Ovary (tissue), 9 donors: ENCODE measurements around the gene DDX20. TPM values are rescaled to one million over a fixed set of nuclear protein-coding genes. Genes with fewer than 3 reads are reported as not detected.

ENCODE experiments used
- DNase-seq, 5 donors: peaks; one replicate each; pipeline ENCODE4 v3.0.0-alpha.2; 2019 to 2020
- H3K27ac ChIP-seq, 2 donors: fragments of 200-600 bp; one replicate each; pipeline versions ENCODE4 v1.5.1 to v1.8.0; 2019 to 2022
- H3K27me3 ChIP-seq: fragments of 200-600 bp; one replicate; pipeline ENCODE4 v1.8.0; 2022
- H3K36me3 ChIP-seq: fragments of 200-600 bp; sonication (generic); one replicate; pipeline ENCODE4 v1.5.1; 2019
- H3K4me1 ChIP-seq: one replicate; pipeline ENCODE4 v1.8.1; 2013; ENCODE audit warnings: mild to moderate bottlenecking, moderate library complexity; ENCODE audit not compliant: insufficient read depth
- H3K4me3 ChIP-seq: fragments of 200-600 bp; sonication (generic); one replicate; pipeline ENCODE4 v1.5.1; 2017
- H3K9me3 ChIP-seq, 2 donors: fragments of 200-600 bp in 1 of 2; sonication (generic) in 1 of 2; one replicate each; pipeline versions ENCODE4 v1.5.1 to v1.8.1; 2013 to 2019; ENCODE audit warnings: mild to moderate bottlenecking in 1 of 2, moderate library complexity in 1 of 2
- EP300 ChIP-seq: sonication (generic); formaldehyde crosslinking; IDR thresholded peaks from one replicate; pipeline ENCODE4 v1.6.1; 2017; ENCODE audit warnings: antibody characterized with exemption
- POLR2A ChIP-seq: fragments of 450-650 bp; IDR thresholded peaks from one replicate; pipeline ENCODE4 v1.6.1; 2017; ENCODE audit warnings: antibody characterized with exemption, mild to moderate bottlenecking, moderate library complexity
- WGBS, 3 donors: extraction: QIAGEN DNeasy Blood & Tissue Kit in 1 of 3; methylation state at CpG; one replicate each; pipeline versions ENCODE4 v1.1.5 to v1.1.7; 2013 to 2017; 5-methylcytosine and 5-hydroxymethylcytosine counted together
- intact Hi-C, 4 donors: fragments of 100-400 bp; cut with DNase I; formaldehyde crosslinking; loops; one replicate each; pipeline versions ENCODE4 v1.11.0 to v1.15.1; 2022 to 2023
- polyA plus RNA-seq, 2 donors: library from polyadenylated mRNA; stranded (reverse); fragments of 200-250 nt in 1 of 2; fragments of 350-450 nt in 1 of 2; fragmentation: Illumina TruSeq in 1 of 2; extraction: RNeasy Lipid Tissue Mini Kit (QIAGEN cat#74804) in 1 of 2; gene quantifications; one replicate each; pipeline ENCODE4 v1.2.3, GENCODE V29; 2013 to 2014
- total RNA-seq, 7 donors: library from RNA; depleted of rRNA in 2 of 7; stranded (reverse); fragments of >200 nt in 2 of 7; fragmentation: NEBNext Ultra II Directional in 3 of 7; extraction: Animal tissue kit (Norgen Biotek cat#: 25700) in 3 of 7; gene quantifications; one replicate each; pipeline versions ENCODE4 v1.1.0 to v1.2.4, GENCODE V29; 2016 to 2023
- TF ChIP-seq, protein P1 (sequence below), 3 donors: fragments of 450-650 bp in 2 of 3; fragments of 200-600 bp in 1 of 3; IDR thresholded peaks; one replicate each; pipeline versions ENCODE4 v1.5.1 to v1.8.0; 2016 to 2022; ENCODE audit warnings: antibody characterized with exemption in 3 of 3, mild to moderate bottlenecking in 1 of 3
- donor health status: DM: no; HTN: no; CAD: no; lungs with moderate emphysema.
- donor health status: DM: no; HTN: no; CAD: no.
- donor health status: Bipolar disorder and iron deficiency.
- donor health status: DM: yes; HTN: yes; CAD: no.
- donor health status: DM: no; HTN: no; CAD: no.
- donor health status: DM: yes; HTN: yes; CAD: no.

Gene DDX20
- total and polyA plus RNA-seq, 9 donors = 7.3 to 26.9 (median 11.8) TPM

DNA sequence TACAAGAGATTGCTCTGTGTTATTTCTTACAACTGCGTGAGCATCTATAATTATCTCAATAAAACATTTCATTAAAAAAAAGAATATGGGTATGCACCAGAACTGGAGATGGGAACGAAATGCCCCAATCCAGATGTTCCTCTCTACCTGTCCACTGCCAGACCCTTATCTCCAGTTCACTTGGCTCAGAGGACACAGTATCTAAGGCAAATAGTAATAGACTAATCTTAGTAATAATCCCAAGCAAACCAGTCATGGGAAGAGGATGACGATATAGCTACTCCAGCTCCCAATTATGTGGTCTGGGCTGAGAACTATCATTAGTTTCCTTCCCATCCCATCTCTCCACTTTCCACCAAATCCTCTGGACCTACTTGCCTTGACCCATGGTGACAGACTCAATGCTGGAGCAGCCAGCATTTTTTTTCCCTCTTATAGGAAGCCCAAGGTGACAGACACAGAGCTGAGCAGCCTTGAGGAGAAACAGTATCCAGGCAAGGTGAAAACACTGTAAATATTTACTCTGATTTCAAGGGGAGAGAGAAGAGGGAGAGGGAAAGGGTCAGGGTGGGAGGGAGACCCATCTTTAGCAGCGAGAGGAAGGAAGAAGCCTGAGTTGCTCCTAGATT lies 28.7 kb downstream of the DDX20 start:
- intact Hi-C loops = no loop called here
- no peaks in the 10 kb centered on the region for H3K4me1 ChIP-seq

DNA sequence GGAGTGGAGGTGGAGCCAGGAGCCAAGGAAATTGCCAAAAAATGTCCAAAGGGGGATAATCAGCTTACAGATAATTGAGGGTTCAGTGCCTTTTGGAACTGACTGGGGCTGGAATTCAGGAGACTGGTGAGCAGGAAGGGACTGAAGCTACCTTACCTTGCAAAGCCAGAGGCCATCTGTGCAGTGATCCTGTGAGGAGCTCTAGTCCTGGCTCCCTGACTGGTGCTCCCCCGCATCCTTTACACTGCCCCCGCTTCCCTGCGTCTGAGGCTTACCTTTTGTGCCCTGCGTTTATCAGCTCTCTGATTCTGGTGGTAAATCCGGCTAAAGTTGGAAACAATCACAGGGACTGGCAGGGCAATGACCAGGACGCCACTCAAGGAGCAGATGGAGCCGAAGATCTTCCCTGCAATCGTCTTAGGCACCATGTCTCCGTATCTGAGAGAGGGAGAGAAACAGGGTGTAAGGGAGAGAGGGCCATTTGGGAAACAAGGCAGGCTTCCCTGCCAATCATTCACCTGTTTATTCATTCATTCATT lies 31.0 kb downstream of the DDX20 start:
- intact Hi-C loops = no loop called here
- H3K27me3 ChIP-seq = no peaks in the 10 kb centered on the region
- H3K9me3 ChIP-seq = no peaks in the 10 kb centered on the region
- no peaks in the 10 kb centered on the region for H3K36me3 ChIP-seq
- TF ChIP-seq, protein P1, sequence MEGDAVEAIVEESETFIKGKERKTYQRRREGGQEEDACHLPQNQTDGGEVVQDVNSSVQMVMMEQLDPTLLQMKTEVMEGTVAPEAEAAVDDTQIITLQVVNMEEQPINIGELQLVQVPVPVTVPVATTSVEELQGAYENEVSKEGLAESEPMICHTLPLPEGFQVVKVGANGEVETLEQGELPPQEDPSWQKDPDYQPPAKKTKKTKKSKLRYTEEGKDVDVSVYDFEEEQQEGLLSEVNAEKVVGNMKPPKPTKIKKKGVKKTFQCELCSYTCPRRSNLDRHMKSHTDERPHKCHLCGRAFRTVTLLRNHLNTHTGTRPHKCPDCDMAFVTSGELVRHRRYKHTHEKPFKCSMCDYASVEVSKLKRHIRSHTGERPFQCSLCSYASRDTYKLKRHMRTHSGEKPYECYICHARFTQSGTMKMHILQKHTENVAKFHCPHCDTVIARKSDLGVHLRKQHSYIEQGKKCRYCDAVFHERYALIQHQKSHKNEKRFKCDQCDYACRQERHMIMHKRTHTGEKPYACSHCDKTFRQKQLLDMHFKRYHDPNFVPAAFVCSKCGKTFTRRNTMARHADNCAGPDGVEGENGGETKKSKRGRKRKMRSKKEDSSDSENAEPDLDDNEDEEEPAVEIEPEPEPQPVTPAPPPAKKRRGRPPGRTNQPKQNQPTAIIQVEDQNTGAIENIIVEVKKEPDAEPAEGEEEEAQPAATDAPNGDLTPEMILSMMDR (IDR thresholded peaks at IDR 0.05) = no peak
- TF ChIP-seq POLR2A (no peak), EP300 (no peak)
- no peaks in the 10 kb centered on the region for H3K4me1 ChIP-seq
- 46 to 59% (median 49%) methylated on average over 9 of the region's 9 CpGs for WGBS, 3 donors
- H3K27ac ChIP-seq = no peak overlapping the region
- no peak for DNase-seq
- no peak overlapping the region for H3K4me3 ChIP-seq

More for the DNA sequence above, 28.7 kb downstream of the DDX20 start:
- Histone ChIP-seq H3K27ac (no peak overlapping the region), H3K27me3 (no peaks in the 10 kb centered on the region), H3K9me3 (no peaks in the 10 kb centered on the region), H3K36me3 (no peaks in the 10 kb centered on the region), H3K4me3 (no peak overlapping the region)
- no peak for TF ChIP-seq EP300
- TF ChIP-seq POLR2A = no peak
- TF ChIP-seq, protein P1 (IDR thresholded peaks at IDR 0.05) = no peak
- no peak for DNase-seq
- 66 to 77% (median 73%) methylated on average over 4 of the region's 4 CpGs for WGBS, 3 donors

DNA sequence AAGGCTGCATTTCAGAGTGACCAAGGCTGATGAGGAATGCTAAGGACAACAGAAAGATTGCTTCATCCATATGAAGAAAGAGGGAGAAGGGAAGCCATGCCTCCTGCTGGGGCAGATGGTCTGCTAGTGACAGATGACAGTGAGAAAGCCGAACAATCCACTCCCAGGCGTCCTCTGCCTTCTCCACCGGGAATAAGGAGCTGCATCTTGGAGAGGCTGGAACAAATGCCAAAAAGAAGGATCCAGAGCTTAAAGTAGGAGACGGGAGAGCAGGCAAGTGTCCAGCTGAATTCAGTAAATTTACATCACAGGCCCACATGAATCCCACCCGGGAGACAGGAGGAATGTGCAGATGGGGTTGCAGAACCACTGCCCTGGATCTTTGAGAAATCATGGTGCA lies 33.4 kb downstream of the DDX20 start:
- no peak for DNase-seq
- intact Hi-C loops = no loop called here
- 37 to 43% (median 38%) methylated on average over 5 of the region's 5 CpGs for WGBS, 3 donors
- H3K36me3 ChIP-seq = no peaks in the 10 kb centered on the region
- TF ChIP-seq, protein P1 (IDR thresholded peaks at IDR 0.05) = no peak
- no peak for TF ChIP-seq POLR2A
- no peak for TF ChIP-seq EP300
- no peak overlapping the region for H3K27ac ChIP-seq
- H3K9me3 ChIP-seq = no peaks in the 10 kb centered on the region
- no peaks in the 10 kb centered on the region for H3K4me1 ChIP-seq
- H3K27me3 ChIP-seq = no peaks in the 10 kb centered on the region
- no peak overlapping the region for H3K4me3 ChIP-seq

DNA sequence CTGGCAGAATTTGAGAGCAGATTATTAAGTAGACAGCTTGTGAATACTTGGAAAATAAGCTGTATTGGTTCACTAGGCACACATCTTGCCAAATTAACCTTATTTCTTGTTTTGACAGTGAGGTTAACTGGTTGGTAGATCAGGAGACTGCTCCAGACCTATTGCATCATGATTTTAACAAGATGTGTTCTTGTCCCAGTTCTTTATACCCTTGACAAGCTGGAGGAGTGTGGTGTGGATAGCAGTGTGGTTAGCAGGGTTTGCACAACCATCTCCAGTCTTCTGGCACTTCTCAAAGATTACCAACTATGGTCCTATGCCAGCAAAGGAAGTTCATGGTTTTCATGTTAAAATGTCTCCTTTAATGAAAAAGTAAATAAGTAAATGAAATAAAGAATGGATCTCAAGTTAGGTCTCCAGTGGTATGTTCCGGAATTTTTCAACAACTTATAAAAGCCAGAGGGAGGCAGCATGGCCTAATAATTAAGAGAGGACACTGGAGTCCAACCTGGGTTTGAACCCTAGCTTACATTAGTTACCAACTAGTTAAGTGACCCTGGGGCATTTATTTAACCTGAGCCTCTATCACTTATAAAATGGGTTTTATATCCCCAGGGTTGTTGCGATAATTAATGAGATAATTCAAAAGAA lies 34.1 kb downstream of the DDX20 start:
- intact Hi-C loops = no loop called here
- Histone ChIP-seq H3K9me3 (no peaks in the 10 kb centered on the region), H3K27me3 (no peaks in the 10 kb centered on the region), H3K36me3 (no peaks in the 10 kb centered on the region), H3K4me1 (no peaks in the 10 kb centered on the region), H3K27ac (no peak overlapping the region), H3K4me3 (no peak overlapping the region)
- no peak for TF ChIP-seq EP300
- no peak for TF ChIP-seq POLR2A
- TF ChIP-seq, protein P1 (IDR thresholded peaks at IDR 0.05) = no peak
- WGBS, 3 donors = 65 to 81% (median 78%) methylated on average over 2 of the region's 2 CpGs
- no peak for DNase-seq
